Left lobe of liver (tissue), 2 donors: Measurements from ENCODE around the gene ANKRD33B. TPM values are rescaled to one million over a fixed set of nuclear protein-coding genes. Genes with fewer than 3 reads are reported as not detected.

Source experiments
- ATAC-seq: fragments of 200-7000 bp; cut with Tn5 transposase; one replicate; pipeline ENCODE4 v1.9.1; 2020; ENCODE audit warnings: mild to moderate bottlenecking, moderate library complexity
- DNase-seq: peaks from one replicate; pipeline ENCODE4 v3.0.0-alpha.2; 2020; ENCODE audit warnings: low spot score
- total RNA-seq: library from RNA; stranded (reverse); gene quantifications from one replicate; pipeline ENCODE4 v1.2.1, GENCODE V29; 2021
- donor health status: DM: no; HTN: no; CAD: no; lungs with moderate emphysema.
- donor health status: DM: no; HTN: yes; CAD: no.

ANKRD33B gene
- total RNA-seq, 1 donor from 2014 or later, result 0.45 TPM

GRCh38 chr5:10577371-10578292, 13.8 kb downstream of the ANKRD33B start:
- DNase-seq (no peak), ATAC-seq (peak; percentile 43)

DNA sequence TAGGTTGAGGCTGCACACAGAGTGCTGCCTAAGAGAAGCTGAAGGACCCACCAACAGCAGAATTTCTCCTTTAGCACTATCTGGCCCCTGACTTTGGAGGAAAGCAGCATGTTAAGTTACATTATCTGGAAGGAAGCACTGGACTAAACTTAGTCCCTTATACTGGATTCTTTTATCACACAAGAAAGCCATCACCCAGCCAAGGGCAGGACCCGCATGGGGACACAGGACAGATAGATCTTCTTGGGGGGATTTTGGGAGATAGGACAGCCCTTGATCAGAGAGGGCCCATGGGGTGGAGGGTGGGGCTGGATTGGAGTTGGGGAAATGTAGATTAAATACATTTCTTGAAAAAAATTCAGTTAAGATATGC, 14.4 kb downstream of the ANKRD33B start:
- no peak for ATAC-seq

GRCh38 chr5:10578869-10579268, 15.0 kb downstream of the ANKRD33B start:
- no peak for ATAC-seq
- DNase-seq, result no peak

More for the DNA sequence above, 14.4 kb downstream of the ANKRD33B start:
- no peak for DNase-seq

DNA sequence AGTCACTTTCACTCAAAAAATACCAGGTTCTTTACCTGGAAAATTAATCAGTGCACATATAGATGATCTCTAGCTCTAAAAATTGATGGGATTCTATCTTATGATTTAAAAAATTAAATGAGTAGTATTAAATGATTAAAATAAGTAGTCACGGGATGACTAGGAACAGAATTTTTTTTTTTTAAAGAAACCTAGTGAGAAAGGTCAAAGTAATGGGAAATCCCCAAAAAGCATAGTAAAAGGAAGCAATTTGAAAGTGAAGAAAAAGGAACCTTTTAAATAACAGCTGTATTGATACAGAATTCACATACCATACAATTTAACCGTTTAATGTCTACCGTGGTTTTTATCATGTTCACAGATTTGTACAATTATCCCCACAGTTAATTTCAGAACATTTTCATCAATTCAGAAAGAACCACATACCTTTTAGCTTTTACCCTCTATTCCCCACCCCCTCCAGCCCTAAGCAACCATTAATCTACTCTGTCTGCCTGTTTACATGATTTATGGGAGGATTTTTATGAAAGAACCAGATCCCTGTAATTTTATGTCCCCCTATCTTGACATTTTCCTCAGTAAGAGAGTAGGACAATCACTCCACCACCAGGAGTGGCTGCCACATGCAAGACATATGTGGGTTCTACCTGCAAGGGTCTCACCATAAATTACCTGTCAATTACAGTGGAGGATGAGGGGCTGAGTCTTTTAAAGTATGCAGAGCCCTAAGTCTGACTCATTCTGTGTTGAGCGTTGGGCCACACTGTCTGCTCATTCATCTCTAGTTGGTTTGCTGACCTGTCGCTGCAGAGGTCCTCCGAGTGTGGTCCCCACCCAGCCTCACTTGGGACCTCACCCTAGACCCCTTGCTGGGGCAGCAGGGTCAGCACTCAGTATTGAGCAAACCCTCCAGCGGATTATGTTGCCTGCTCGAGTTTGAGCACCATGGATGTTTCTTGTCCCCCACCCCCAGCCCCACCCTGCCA, 16.0 kb downstream of the ANKRD33B start:
- no peak for DNase-seq
- ATAC-seq, result no peak

DNA sequence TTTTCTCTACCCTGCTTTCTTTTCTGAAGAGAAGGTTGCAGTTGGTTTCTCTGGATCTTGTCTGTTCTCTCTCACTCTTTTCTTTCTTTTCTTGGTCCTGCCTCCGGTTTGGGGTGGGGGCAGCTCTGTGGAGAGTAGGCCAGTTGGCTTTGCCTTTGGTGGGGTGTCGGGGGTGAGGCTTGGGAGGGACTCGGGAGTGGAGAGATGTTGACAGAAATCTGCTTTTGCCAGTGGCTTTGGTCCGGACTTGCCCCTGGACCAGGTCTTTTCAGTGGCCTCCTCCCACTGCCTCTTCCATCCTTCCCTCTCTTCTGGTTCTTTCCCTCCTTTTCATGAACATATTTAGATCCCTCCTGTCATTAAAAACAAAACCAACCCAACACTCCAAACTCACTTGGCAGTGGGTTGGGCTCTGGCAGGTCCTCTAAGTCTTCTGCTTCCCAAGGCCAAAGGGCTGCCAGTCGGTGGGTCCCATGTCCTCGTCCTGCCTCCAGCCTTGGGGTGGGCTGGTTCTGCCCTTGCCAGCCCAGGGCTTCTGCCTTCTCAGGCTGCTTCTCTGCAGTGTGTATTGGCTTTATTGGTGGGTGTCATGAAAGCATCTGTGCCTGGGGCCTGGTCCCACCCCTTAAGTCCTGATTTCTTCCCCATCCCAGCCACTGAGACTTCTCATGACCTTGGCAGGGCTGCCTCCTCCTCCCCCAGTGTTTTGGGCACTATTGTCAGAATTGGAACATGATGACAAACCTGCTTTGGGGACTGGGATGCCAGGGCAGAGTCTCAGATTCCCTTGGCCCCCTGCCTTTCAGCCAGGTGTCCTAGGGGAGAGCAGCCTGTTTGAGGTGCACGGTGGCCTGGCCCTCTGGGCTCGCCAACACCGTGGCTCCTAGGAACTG, 16.9 kb downstream of the ANKRD33B start:
- DNase-seq, result no peak
- ATAC-seq, result no peak

- no peak for ATAC-seq
- DNase-seq, result no peak
Observed at GRCh38 chr5:10581424-10581748, 17.5 kb downstream of the ANKRD33B start.

DNA sequence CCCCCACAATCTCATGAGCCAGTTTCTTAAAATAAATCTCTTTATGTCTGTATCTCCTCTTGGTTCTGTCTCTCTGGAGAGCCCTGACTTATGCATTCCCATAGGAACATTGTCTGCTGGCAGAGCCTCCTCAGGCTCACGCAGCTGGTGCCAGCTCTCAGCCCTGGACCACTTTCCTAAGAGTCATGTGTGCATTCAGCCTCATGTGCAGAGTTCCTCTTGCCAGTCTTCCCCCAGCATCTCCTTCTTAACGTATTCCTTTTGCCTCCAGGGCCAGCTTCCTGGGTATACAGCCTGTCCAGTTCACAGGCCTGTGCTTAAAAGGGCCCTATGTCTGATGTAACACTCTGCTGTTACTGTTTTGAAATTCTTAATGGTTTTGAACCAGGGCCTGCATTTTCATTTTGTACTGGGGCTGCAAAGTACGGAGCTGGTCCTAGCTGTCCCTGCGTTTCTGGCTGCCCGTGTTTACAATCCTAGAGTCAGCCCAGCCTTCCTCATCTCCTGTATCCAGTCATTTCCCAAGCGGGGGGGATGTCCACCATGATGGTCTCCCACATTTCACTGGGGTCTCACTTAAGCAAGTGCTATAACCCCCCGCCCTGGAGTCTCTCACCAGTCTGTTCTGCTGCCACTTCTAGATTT, 18.1 kb downstream of the ANKRD33B start:
- no peak for ATAC-seq
- DNase-seq, result no peak

GRCh38 chr5:10582512-10582897, 18.6 kb downstream of the ANKRD33B start:
- ATAC-seq (no peak), DNase-seq (peak; percentile 7)

- peak; percentile 21 for DNase-seq
- ATAC-seq, result no peak
Observed at GRCh38 chr5:10583663-10584572, 20.0 kb downstream of the ANKRD33B start.

DNA sequence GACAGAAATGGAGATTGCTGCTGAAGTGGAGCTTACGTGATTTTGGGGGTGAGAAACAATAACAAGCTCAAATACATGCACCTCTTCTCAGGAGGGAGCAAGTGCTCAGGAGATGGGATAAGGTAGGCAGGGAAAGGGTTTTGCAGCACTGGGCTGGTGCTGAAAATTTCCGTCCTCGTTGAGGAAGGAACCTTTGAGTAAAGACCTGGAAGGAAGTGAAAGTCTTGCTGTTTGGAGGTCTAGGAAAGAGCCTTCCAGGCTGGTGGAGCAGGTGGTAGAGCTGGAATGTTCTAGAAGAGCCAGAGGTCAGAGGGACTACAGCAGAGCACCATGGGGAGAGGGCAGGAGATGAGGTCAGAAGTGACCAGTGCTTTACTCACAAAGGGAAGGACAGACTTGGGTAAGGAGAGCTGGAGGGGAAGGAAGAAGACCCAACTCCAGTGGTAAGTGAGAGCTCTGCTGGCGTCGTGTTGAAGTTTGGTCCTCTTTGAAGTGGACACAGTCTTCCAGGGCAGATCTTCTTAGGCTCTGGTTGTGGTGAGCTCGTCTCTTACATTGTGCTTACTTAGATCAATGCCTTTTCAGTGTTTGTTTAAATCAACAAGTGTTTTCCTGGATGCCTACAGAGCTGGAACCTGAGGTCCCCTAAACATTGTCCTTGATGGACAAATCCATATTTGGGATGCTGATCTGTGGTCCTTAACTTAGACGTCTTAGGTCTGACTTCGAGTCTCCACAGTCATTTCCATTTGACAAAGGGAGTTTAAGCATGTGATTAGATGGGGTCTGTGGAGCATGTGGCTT, 21.0 kb downstream of the ANKRD33B start:
- no peak for ATAC-seq

DNA sequence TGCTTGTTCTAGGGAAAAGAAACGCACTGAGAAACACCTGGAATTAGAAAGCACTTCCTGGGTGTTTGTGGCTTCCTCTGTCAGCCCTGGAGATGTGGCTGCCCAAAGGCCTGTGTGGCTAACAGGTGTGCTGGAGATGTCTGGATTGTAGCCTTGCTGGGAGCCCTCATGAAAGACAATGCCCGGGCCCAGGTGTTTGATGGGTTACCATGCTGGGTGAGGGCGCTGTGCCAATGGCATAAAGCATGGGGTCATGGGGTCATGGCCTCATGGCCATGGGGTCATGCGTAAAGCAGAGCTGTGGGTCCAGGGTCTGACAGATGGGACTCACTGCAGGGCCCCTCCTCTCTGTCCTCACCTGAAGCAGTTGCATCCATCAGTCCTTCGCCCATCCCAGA, 21.6 kb downstream of the ANKRD33B start:
- DNase-seq (peak; percentile 11), ATAC-seq (no peak)

More for the DNA sequence above, 21.0 kb downstream of the ANKRD33B start:
- DNase-seq, result peak; percentile 30

DNA sequence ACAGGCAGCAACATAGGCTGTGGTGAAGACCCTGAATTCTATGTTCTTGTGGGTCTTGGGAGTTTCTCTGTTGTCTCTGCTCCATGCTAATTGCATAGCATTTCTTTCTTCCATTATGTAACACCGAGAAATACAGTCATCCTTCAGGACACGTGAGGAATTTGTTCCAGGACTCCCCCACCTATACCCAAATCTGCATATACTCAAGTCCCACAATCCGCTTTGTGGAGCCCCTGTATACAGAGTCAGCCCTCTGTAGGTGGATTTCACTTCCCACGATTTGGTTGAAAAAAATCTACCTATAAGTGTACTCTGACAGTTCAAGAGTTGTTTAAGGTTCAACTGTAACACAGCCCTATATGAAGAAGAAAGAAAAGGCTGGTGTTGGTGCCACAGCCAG, 22.1 kb downstream of the ANKRD33B start:
- DNase-seq, result no peak
- no peak for ATAC-seq

- ATAC-seq (no peak), DNase-seq (no peak)
Observed at GRCh38 chr5:10586555-10586954, 22.7 kb downstream of the ANKRD33B start.

DNA sequence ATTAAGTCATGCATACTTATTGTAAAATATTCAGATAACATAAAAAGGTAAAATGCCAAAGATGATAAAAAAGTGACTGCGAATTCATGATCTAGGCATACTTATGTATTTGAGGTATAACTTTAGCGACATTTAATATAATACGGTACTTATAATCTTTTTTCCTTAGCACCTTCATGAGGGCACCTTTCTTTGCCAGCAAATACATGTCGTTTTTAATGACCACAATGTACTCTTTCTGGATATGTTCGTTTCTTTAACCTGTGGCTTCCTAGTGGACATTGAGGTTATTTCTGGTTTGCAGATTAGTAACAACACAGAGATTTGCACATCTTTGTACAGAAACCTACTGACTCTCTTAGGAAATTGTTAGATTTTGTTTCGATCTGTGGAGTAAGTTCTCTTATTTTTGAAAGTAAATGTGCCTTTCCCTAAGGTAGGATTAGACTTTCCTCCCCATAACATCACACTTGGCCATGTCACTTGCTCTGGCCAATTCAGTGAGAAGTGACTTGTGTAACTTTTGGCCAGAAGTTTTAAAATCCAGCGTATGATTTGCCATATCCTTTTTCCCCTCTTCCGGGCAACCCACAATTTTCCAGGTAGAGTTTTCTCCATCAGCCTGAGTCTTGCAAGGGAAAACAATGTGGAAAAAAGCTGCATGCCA, 24.4 kb downstream of the ANKRD33B start:
- ATAC-seq (no peak), DNase-seq (no peak)

DNA sequence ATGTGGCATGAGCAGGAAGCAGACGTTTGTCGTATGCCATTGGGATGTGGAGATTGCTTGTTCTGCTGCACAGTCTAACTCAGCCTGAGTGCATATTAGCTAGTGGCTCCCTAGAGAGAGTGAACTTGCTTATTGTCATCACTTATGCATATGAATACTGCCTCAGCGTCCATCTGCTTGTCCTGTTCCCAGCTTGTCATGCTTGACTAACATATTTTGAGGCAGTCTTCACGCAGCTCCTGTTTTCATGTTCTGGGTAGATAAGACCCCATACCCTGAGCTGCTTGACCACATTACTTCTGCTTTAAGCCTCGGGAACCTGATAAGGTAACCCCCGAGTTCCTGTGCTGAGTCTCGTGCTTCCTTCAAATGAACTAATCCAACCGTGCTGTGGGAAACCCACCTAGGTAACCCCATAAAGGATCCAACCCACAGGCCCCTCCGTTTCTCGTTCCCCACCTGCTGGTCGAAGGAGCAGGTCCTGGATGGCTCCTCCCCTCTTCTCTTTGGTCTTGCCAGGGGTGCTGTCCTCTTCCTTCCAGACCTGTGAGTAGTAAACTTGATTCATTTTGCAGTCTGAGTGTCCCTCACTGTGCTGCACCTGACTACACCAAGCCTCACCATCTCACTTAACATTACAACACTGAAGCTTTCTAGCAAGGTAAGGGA, 25.0 kb downstream of the ANKRD33B start:
- ATAC-seq (no peak), DNase-seq (no peak)

GRCh38 chr5:10590226-10590999, 26.5 kb downstream of the ANKRD33B start:
- no peak for DNase-seq
- peak; percentile 58 for ATAC-seq
